Brain microvascular endothelial cell (primary cell): ENCODE data around the gene COL26A1.

Experiments used
- DNase-seq: peaks from one replicate; pipeline ENCODE4 v3.0.0-alpha.2; 2020
- H3K27ac ChIP-seq: fragments of 250-450 bp; sonication (Bioruptor Pico); 2 replicates; pipeline ENCODE4 v1.5.1; 2020; ENCODE audit warnings: mild to moderate bottlenecking, moderate library complexity
- H3K27me3 ChIP-seq: fragments of 250-450 bp; sonication (Bioruptor Pico); replicated peaks from 2 replicates; pipeline ENCODE4 v1.5.1; 2020; ENCODE audit warnings: mild to moderate bottlenecking
- H3K36me3 ChIP-seq: fragments of 250-450 bp; sonication (Bioruptor Pico); replicated peaks from 2 replicates; pipeline ENCODE4 v1.5.1; 2020; ENCODE audit warnings: mild to moderate bottlenecking
- H3K4me3 ChIP-seq: 2 replicates; pipeline ENCODE4 v1.5.1; 2011; ENCODE audit warnings: low read depth, mild to moderate bottlenecking, control low read depth, low read length, moderate library complexity
- CTCF ChIP-seq: IDR thresholded peaks from 2 replicates; pipeline ENCODE4 v1.5.1; 2011; ENCODE audit warnings: low read depth, mild to moderate bottlenecking, moderate library complexity, low read length, control low read depth, inconsistent platforms; ENCODE audit errors: missing control alignments
- in situ Hi-C: cut with HindIII; loops from 2 replicates; pipeline ENCODE4 v1.10.0; 2017; ENCODE audit warnings: low sequenced_read_pairs, low pct_ligation_motif_present

Gene COL26A1

GRCh38 chr7:101534873-101535272 lies 172.2 kb downstream of the COL26A1 start:
- H3K36me3 ChIP-seq: no peaks in the 10 kb centered on the region
- H3K4me3 ChIP-seq: no peak overlapping the region
- in situ Hi-C loops: no loop called here
- H3K27me3 ChIP-seq: no peaks in the 10 kb centered on the region
- no peak for TF ChIP-seq CTCF
- DNase-seq: no peak
- no peak overlapping the region for H3K27ac ChIP-seq

- Histone ChIP-seq H3K27me3 (no peaks in the 10 kb centered on the region), H3K4me3 (no peak overlapping the region), H3K27ac (no peak overlapping the region), H3K36me3 (no peaks in the 10 kb centered on the region)
- no peak for DNase-seq
- in situ Hi-C loops: no loop called here
- TF ChIP-seq CTCF: no peak
These were observed 172.7 kb downstream of the COL26A1 start for GRCh38 chr7:101535351-101535751.

- no peak for DNase-seq
- Histone ChIP-seq H3K27ac (no peak overlapping the region), H3K4me3 (no peak overlapping the region), H3K27me3 (no peaks in the 10 kb centered on the region), H3K36me3 (no peaks in the 10 kb centered on the region)
- in situ Hi-C loops: no loop called here
- TF ChIP-seq CTCF: no peak
These were observed 173.6 kb downstream of the COL26A1 start for GRCh38 chr7:101536232-101536631.

GRCh38 chr7:101536668-101537067 lies 174.0 kb downstream of the COL26A1 start:
- no peaks in the 10 kb centered on the region for H3K27me3 ChIP-seq
- no peak for DNase-seq
- in situ Hi-C loops: no loop called here
- no peak overlapping the region for H3K4me3 ChIP-seq
- TF ChIP-seq CTCF: no peak
- no peak overlapping the region for H3K27ac ChIP-seq
- no peaks in the 10 kb centered on the region for H3K36me3 ChIP-seq

GRCh38 chr7:101537205-101537604 lies 174.5 kb downstream of the COL26A1 start:
- no peaks in the 10 kb centered on the region for H3K36me3 ChIP-seq
- no peak for DNase-seq
- no peak for TF ChIP-seq CTCF
- in situ Hi-C loops: no loop called here
- H3K27me3 ChIP-seq: no peaks in the 10 kb centered on the region
- H3K4me3 ChIP-seq: no peak overlapping the region
- no peak overlapping the region for H3K27ac ChIP-seq

- DNase-seq: no peak
- H3K4me3 ChIP-seq: no peak overlapping the region
- no peak overlapping the region for H3K27ac ChIP-seq
- in situ Hi-C loops: no loop called here
- no peaks in the 10 kb centered on the region for H3K36me3 ChIP-seq
- TF ChIP-seq CTCF: no peak
- no peaks in the 10 kb centered on the region for H3K27me3 ChIP-seq
These were observed 175.4 kb downstream of the COL26A1 start for GRCh38 chr7:101537935-101538595.
